ENCODE measurements around the gene ZNF692.

The ZNF692 gene

GRCh38 chr1:248800459-248800858, 58.4 kb downstream of the ZNF692 start:
- no peak overlapping the region for H3K4me3 ChIP-seq (ENCODE audit: low read depth in 1 of 2, low read length in 1 of 2)
- no peaks in the 10 kb centered on the region for H3K27me3 ChIP-seq
- H3K9me3 ChIP-seq = no peaks in the 10 kb centered on the region
- peaks cover 39 to 43% of the 10 kb centered on the region in 2 experiments for H3K4me1 ChIP-seq (ENCODE audit: control insufficient read depth in 1 of 2, insufficient read depth in 1 of 2, low read depth in 1 of 2, low read length in 1 of 2)
- no peak for TF ChIP-seq CTCF (IDR thresholded peaks at IDR 0.05)
- H3K36me3 ChIP-seq = no peaks in the 10 kb centered on the region
- no peak overlapping the region for H3K27ac ChIP-seq
